WTC11 (cell line): ENCODE results near the gene CCT3. TPM values are rescaled to one million over a fixed set of nuclear protein-coding genes. Genes with fewer than 3 reads are reported as not detected.
"Not testable (repeated sequence)": the region's sequence is repeated elsewhere in the genome, so short reads cannot be mapped to it uniquely, and the experiment has no call there.

Experiments
- ATAC-seq: fragments of 200-7000 bp; cut with Tn5 transposase; 2 replicates; pipeline ENCODE4 v1.10.0; 2021; ENCODE audit warnings: mild to moderate bottlenecking, moderate library complexity
- CTCF ChIA-PET: fragments of 300-600 bp; sonication (Branson Sonifier 250); formaldehyde crosslinking; loops from one replicate; lab custom pipeline; 2021; ENCODE audit warnings: antibody characterized with exemption; lab: Charles Lee
- POLR2A ChIA-PET: fragments of 350-600 bp; sonication (Branson Sonifier 250); formaldehyde crosslinking; loops from one replicate; lab custom pipeline; 2021; ENCODE audit warnings: antibody characterized with exemption; lab: Charles Lee
- DNase-seq: peaks from one replicate; pipeline ENCODE4 v3.0.0; 2021; ENCODE audit warnings: low spot score
- H3K27ac Mint-ChIP-seq: 2 replicates; pipeline ENCODE4 v1.8.0; 2021; ENCODE audit warnings: mixed read lengths
- H3K27me3 Mint-ChIP-seq: 2 replicates; pipeline ENCODE4 v1.8.0; 2021; ENCODE audit warnings: low read depth, mild to moderate bottlenecking, moderate library complexity, mixed read lengths
- H3K36me3 Mint-ChIP-seq: 2 replicates; pipeline ENCODE4 v1.8.0; 2021; ENCODE audit warnings: mixed read lengths
- H3K4me1 Mint-ChIP-seq: 2 replicates; pipeline ENCODE4 v1.8.0; 2022; ENCODE audit warnings: mixed read lengths
- H3K4me3 Mint-ChIP-seq: 2 replicates; pipeline ENCODE4 v1.8.0; 2021; ENCODE audit warnings: mild to moderate bottlenecking, moderate library complexity, mixed read lengths
- H3K9me3 Mint-ChIP-seq: 2 replicates; pipeline ENCODE4 v1.8.0; 2021; ENCODE audit warnings: mixed read lengths
- ATF3 ChIP-seq: sonication (generic); formaldehyde crosslinking; conservative IDR thresholded peaks from 2 replicates; pipeline ENCODE4 v1.8.1; 2022; ENCODE audit warnings: mild to moderate bottlenecking, missing genetic modification reagents
- FOXP1 ChIP-seq: sonication (generic); formaldehyde crosslinking; IDR thresholded peaks from 2 replicates; pipeline ENCODE4 v1.8.0; 2022; ENCODE audit warnings: missing genetic modification reagents, mild to moderate bottlenecking, moderate library complexity, borderline replicate concordance
- GABPB1 ChIP-seq: sonication (generic); formaldehyde crosslinking; IDR thresholded peaks from 2 replicates; pipeline ENCODE4 v1.8.1; 2023; ENCODE audit warnings: mild to moderate bottlenecking, missing genetic modification reagents
- MYBL2 ChIP-seq: sonication (generic); formaldehyde crosslinking; IDR thresholded peaks from 2 replicates; pipeline ENCODE4 v1.8.1; 2023; ENCODE audit warnings: mild to moderate bottlenecking, moderate library complexity, missing genetic modification reagents
- SMAD3 ChIP-seq: sonication (generic); formaldehyde crosslinking; IDR thresholded peaks from 2 replicates; pipeline ENCODE4 v1.8.0; 2022; ENCODE audit warnings: missing genetic modification reagents, mild to moderate bottlenecking, borderline replicate concordance
- SP1 ChIP-seq: sonication (generic); formaldehyde crosslinking; conservative IDR thresholded peaks from 2 replicates; pipeline ENCODE4 v1.8.1; 2022; ENCODE audit warnings: missing genetic modification reagents
- USF2 ChIP-seq: sonication (generic); formaldehyde crosslinking; IDR thresholded peaks from 2 replicates; pipeline ENCODE4 v1.8.1; 2023; ENCODE audit warnings: mild to moderate bottlenecking, missing genetic modification reagents, moderate library complexity
- ZNF423 ChIP-seq: fragments of 250-450 bp; sonication (Bioruptor Pico); IDR thresholded peaks from 2 replicates; pipeline ENCODE4 v2.1.2; 2022; ENCODE audit warnings: mild to moderate bottlenecking, moderate library complexity
- total RNA-seq: library from RNA; stranded (reverse); gene quantifications from 3 replicates; pipeline ENCODE4 v1.2.3, GENCODE V29; 2021
- TF ChIP-seq, protein P1 (sequence below): sonication (generic); formaldehyde crosslinking; IDR thresholded peaks from 2 replicates; pipeline ENCODE4 v1.8.1; 2023; ENCODE audit warnings: mild to moderate bottlenecking, moderate library complexity, missing genetic modification reagents
- TF ChIP-seq, protein P2 (sequence below): fragments of 250-450 bp; sonication (Bioruptor Pico); conservative IDR thresholded peaks from 2 replicates; pipeline ENCODE4 v1.9.0; 2021; ENCODE audit warnings: mild to moderate bottlenecking

The CCT3 gene
- total RNA-seq, 1 experiment from 2014 or later = 479 TPM

GRCh38 chr1:156371553-156372264 lies 33.6 kb upstream of the CCT3 start:
- CTCF ChIA-PET = interaction anchor here (0.6 to 9.7 kb wide), 8 partner anchors 11 to 139 kb away, joined by 3 to 79 read pairs (median 4); no protein-coding TSS in a partner anchor
- DNase-seq (no peak), ATAC-seq (no peak)
- POLR2A ChIA-PET = no interaction called here
- Mint-ChIP-seq H3K27me3 (peaks cover 35% of the 10 kb centered on the region), H3K36me3 (no peaks in the 10 kb centered on the region), H3K9me3 (no peaks in the 10 kb centered on the region), H3K4me1 (peaks cover 16% of the 10 kb centered on the region), H3K27ac (no peak overlapping the region), H3K4me3 (no peak overlapping the region)
- TF ChIP-seq USF2 (CRISPR knock-in tag) (peak; percentile 42; the same call in 1 of the 2 replicates), GABPB1 (CRISPR knock-in tag) (no peak)

DNA sequence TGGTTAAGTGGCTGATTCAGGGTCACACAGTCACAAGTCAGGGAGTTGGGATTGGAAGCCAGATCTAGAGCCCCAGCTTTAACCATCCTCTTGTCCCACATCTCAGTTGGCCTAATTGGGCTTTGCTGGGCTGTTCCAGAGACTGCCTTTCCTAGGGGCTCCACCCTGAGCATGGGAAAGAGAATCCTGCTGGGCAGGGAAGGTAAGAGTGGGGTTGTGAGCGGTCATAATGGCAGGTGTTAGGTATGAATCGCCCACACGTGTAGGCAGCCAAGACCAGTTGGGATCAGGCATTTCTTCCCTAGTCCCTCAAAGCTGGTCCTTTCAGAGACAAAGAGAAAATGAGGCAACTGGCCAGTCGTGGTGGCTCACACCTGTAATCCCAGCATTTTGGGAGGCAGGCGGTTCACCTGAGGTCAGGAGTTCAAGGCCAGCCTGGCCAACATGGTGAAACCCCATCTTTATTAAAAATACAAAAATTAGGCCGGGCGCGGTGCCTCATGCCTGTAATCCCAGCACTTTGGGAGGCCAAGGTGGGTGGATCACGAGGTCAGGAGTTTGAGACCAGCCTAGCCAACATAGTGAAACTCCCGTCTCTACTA lies 31.7 kb upstream of the CCT3 start:
- ChIA-PET POLR2A (interaction anchor here (1.0 kb wide), 1 partner anchor 157 kb away, joined by 3 read pairs; the partner anchor contains the start of gene PMF1), CTCF (interaction anchor here (1.0 to 9.7 kb wide), 10 partner anchors 9 to 111 kb away, joined by 3 to 79 read pairs (median 4); no protein-coding TSS in a partner anchor)
- H3K27ac Mint-ChIP-seq, H3K36me3 Mint-ChIP-seq, ATAC-seq, DNase-seq, H3K9me3 Mint-ChIP-seq: not testable (repeated sequence)
- Mint-ChIP-seq H3K4me1 (peaks cover 21% of the 10 kb centered on the region), H3K4me3 (peak overlapping the region; percentile 84), H3K27me3 (peaks cover 35% of the 10 kb centered on the region)
- 0 out of 2 replicates have a peak, but pooled peaks have one; percentile 17 for TF ChIP-seq MYBL2
- TF ChIP-seq, all 79 proteins: peak for 1; not testable (repeated sequence) for 78

GRCh38 chr1:156368889-156369684 lies 31.0 kb upstream of the CCT3 start, which contains the start of gene RHBG:
Gene RHBG (plus strand): TSS chr1:156369211. CDS start chr1:156369250, 39 bp downstream.
- Mint-ChIP-seq H3K27ac (no peak within 1 kb of the TSS), H3K4me1 (peaks cover 21% of the 10 kb centered on the region), H3K27me3 (peaks cover 35% of the 10 kb centered on the region), H3K4me3 (peak within 1 kb of the TSS; percentile 84), H3K9me3 (no peaks in the 10 kb centered on the region), H3K36me3 (no peaks in the 10 kb centered on the region)
- ATAC-seq = peak; percentile 90
- ChIA-PET CTCF (interaction anchor here (0.7 to 9.7 kb wide), 11 partner anchors 10 to 136 kb away, joined by 3 to 79 read pairs (median 4); no protein-coding TSS in a partner anchor), POLR2A (interaction anchor here (1.0 kb wide), 1 partner anchor 156 kb away, joined by 3 read pairs; the partner anchor contains the start of gene PMF1)
- peak; percentile 86 for DNase-seq
- TF ChIP-seq FOXP1 (peak; percentile 24; the same call in 1 of the 2 replicates), SP1 (CRISPR knock-in tag) (peak; percentile 82), ZNF423 (peak; percentile 21; the same call in 1 of the 2 replicates)
- TF ChIP-seq, protein P1, sequence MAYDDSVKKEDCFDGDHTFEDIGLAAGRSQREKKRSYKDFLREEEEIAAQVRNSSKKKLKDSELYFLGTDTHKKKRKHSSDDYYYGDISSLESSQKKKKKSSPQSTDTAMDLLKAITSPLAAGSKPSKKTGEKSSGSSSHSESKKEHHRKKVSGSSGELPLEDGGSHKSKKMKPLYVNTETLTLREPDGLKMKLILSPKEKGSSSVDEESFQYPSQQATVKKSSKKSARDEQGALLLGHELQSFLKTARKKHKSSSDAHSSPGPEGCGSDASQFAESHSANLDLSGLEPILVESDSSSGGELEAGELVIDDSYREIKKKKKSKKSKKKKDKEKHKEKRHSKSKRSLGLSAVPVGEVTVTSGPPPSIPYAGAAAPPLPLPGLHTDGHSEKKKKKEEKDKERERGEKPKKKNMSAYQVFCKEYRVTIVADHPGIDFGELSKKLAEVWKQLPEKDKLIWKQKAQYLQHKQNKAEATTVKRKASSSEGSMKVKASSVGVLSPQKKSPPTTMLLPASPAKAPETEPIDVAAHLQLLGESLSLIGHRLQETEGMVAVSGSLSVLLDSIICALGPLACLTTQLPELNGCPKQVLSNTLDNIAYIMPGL = peak; percentile 56; the same call in 1 of the 2 replicates
- TF ChIP-seq, protein P2, sequence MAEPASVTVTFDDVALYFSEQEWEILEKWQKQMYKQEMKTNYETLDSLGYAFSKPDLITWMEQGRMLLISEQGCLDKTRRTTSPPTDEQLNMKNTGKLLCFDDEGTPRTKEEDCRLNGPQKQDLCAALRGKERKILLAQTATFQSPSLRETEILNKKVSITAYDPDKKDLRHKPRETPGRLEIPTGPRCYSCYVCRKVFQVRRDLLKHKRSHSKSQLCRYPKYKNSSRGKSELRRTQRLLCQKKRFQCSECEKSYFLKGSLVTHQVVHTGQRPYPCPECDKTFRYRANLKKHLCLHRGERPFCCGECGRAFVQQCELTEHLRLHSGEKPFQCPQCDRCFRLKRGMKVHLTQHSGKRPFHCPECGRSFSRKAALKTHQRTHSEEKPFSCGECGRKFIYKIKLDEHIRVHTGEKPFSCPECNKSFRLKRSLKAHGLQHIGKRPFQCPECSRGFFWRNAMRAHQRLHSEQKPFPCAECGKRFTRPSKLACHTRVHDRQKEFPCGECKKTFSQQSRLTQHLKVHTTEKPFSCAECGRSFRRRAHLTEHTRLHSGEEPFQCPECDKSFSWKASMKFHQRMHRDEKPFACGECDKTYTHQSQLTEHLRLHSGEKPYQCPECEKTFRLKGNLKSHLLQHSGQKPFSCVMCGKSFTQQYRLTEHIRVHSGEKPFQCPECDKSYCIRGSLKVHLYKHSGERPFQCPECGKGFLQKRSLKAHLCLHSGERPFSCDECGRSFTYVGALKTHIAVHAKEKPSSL (CRISPR knock-in tag) = no peak

DNA sequence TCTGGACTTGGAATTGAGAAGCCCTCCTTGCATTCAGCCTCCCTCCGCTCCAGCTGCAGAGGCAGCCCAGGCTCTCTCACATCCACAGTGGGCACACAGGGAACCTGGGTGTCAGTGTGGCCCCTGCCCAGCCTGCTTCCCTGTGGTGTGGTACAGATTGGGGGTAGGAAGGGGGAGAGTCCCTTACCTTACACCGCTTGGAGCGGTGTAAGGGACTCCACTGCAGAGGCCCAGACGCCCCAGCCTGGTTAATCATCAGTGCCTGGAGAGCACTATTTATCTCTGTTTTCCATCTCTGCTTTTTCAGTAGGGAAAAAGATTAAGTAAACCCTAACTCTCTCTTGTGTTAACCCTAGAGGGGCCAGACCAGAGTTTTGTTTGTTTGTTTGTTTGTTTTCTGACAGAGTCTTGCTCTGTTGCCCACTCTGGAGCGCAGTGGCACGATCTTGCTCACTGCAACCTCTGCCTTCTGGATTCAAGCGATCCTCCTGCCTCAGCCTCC lies 30.1 kb upstream of the CCT3 start:
- Mint-ChIP-seq H3K4me1 (peaks cover 21% of the 10 kb centered on the region), H3K9me3 (no peaks in the 10 kb centered on the region), H3K27me3 (peaks cover 35% of the 10 kb centered on the region), H3K36me3 (no peaks in the 10 kb centered on the region), H3K4me3 (no peak overlapping the region), H3K27ac (no peak overlapping the region)
- TF ChIP-seq SMAD3 = no peak
- TF ChIP-seq ATF3 = no peak
- ATAC-seq = no peak
- POLR2A ChIA-PET = no interaction called here
- no peak for DNase-seq
- CTCF ChIA-PET = interaction anchor here (0.6 to 9.7 kb wide), 5 partner anchors 9 to 131 kb away, joined by 3 to 79 read pairs (median 7); no protein-coding TSS in a partner anchor
